Measurements from ENCODE around the gene SLX9. TPM values are rescaled to one million over a fixed set of nuclear protein-coding genes. Genes with fewer than 3 reads are reported as not detected.
A peak's percentile ranks its signal among the peaks of the same experiment; 100 is the strongest.

Gene SLX9
- total and polyA plus RNA-seq, 8 donors, result 10.5 to 21.7 (median 13.6) TPM

GRCh38 chr21:44996096-44996495 lies 56.3 kb downstream of the SLX9 start:
- Histone ChIP-seq H3K27ac (no peak overlapping the region), H3K27me3 (no peaks in the 10 kb centered on the region), H3K4me1 (no peaks in the 10 kb centered on the region), H3K36me3 (no peaks in the 10 kb centered on the region), H3K9me3 (no peaks in the 10 kb centered on the region), H3K4me3 (no peak overlapping the region)
- ATAC-seq (no peak), DNase-seq (peak in 1 of 6 donors; percentile 33), FAIRE-seq (no peak)
- TF ChIP-seq CTCF (IDR thresholded peaks at IDR 0.05), result no peak
- WGBS, 2 donors, result 71 to 76% methylated on average over 10 of the region's 10 CpGs
- intact Hi-C loops (cut with DNase I), result no loop called here

- Histone ChIP-seq H3K4me3 (no peak overlapping the region), H3K36me3 (no peaks in the 10 kb centered on the region), H3K27me3 (no peaks in the 10 kb centered on the region), H3K27ac (no peak overlapping the region), H3K9me3 (no peaks in the 10 kb centered on the region), H3K4me1 (no peaks in the 10 kb centered on the region)
- DNase-seq, result peak in 3 of 6 donors; percentile 15 to 53 (median 39)
- 48 to 49% methylated on average over 6 of the region's 6 CpGs for WGBS, 2 donors
- ATAC-seq, result no peak
- no peak for TF ChIP-seq CTCF (IDR thresholded peaks at IDR 0.05)
- intact Hi-C loops (cut with DNase I), result no loop called here
- no peak for FAIRE-seq
Measured at GRCh38 chr21:44996501-44996921, 56.7 kb downstream of the SLX9 start.

GRCh38 chr21:44996983-44997936 lies 57.4 kb downstream of the SLX9 start:
- no peaks in the 10 kb centered on the region for H3K4me1 ChIP-seq
- FAIRE-seq, result no peak
- 44 to 56% methylated on average over 34 to 36 of the region's 36 CpGs for WGBS, 2 donors
- intact Hi-C loops (cut with DNase I), result no loop called here
- no peak for TF ChIP-seq CTCF (IDR thresholded peaks at IDR 0.05)
- no peak overlapping the region for H3K4me3 ChIP-seq
- no peaks in the 10 kb centered on the region for H3K36me3 ChIP-seq
- H3K27me3 ChIP-seq, result no peaks in the 10 kb centered on the region
- no peaks in the 10 kb centered on the region for H3K9me3 ChIP-seq
- no peak overlapping the region for H3K27ac ChIP-seq
- no peak for ATAC-seq
- DNase-seq, result peak in 3 of 6 donors; percentile 15 to 57 (median 48)

- no peak for TF ChIP-seq CTCF (IDR thresholded peaks at IDR 0.05)
- ATAC-seq (no peak), FAIRE-seq (no peak), DNase-seq (peak in 2 of 6 donors; percentile 33 to 39)
- 53 to 71% methylated on average over 9 to 10 of the region's 10 CpGs for WGBS, 2 donors
- Histone ChIP-seq H3K4me3 (no peak overlapping the region), H3K27me3 (no peaks in the 10 kb centered on the region), H3K9me3 (no peaks in the 10 kb centered on the region), H3K36me3 (no peaks in the 10 kb centered on the region), H3K27ac (no peak overlapping the region), H3K4me1 (no peaks in the 10 kb centered on the region)
- intact Hi-C loops (cut with DNase I), result no loop called here
Measured at GRCh38 chr21:44998086-44998620, 58.3 kb downstream of the SLX9 start.
